Measurements from ENCODE around the gene PASK.
"Not testable (repeated sequence)": the region's sequence is repeated elsewhere in the genome, so short reads cannot be mapped to it uniquely, and the experiment has no call there.

PASK gene

GRCh38 chr2:241123816-241124536 lies 25.3 kb downstream of the PASK start:
- no peak for DNase-seq

DNA sequence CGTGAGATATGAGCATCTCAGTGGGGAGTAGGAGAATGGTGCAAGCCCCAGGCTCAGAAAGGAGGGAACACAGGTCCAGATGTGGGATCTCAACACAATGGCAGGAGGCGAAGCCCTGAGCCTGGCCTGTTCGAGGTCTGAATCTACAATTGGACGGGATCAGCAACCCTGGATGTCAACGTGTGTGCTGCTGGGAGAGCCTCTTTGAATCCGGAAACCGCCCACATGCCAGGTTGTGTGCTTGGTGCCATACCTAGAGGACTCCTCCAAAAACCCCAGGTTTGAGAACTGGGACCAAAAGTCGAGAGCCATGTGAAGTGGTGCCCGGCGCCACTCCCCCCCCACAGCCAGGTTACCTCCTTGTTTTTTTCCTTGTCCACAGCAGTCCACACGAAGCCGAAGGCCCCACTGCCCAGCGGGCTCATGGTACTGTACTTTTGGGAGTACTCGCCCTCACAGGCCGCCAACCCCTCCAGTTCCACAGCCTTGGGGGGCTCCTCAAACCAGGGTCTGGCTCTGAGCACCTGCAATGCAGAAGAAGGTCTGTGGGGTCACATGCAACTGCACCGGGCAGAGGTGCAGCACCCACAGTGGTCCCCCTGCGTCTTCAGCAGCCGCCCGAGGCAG lies 26.8 kb downstream of the PASK start:
- no peak for DNase-seq

- DNase-seq, result no peak
Observed at GRCh38 chr2:241121008-241121407, 28.3 kb downstream of the PASK start.

DNA sequence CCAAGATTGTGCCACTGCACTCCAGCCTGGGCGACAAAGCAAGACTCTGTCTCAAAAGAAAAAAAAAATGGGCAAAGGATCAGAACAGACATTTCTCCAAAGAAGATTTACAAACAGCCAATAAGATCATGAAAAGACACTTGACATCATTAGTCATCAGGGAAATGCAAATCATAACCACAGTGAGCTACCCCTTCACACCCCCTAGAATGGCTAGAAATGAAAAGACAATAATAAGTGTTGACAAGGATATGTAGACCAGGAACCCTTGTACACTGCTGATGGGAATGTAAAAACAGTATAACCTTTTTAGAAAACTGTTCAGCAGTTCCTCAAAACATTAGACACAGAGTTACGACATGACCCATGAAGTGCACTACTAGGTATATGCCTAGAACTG lies 28.8 kb downstream of the PASK start:
- no peak for DNase-seq

- no peak for DNase-seq
Observed at GRCh38 chr2:241118737-241119505, 30.4 kb downstream of the PASK start.

DNA sequence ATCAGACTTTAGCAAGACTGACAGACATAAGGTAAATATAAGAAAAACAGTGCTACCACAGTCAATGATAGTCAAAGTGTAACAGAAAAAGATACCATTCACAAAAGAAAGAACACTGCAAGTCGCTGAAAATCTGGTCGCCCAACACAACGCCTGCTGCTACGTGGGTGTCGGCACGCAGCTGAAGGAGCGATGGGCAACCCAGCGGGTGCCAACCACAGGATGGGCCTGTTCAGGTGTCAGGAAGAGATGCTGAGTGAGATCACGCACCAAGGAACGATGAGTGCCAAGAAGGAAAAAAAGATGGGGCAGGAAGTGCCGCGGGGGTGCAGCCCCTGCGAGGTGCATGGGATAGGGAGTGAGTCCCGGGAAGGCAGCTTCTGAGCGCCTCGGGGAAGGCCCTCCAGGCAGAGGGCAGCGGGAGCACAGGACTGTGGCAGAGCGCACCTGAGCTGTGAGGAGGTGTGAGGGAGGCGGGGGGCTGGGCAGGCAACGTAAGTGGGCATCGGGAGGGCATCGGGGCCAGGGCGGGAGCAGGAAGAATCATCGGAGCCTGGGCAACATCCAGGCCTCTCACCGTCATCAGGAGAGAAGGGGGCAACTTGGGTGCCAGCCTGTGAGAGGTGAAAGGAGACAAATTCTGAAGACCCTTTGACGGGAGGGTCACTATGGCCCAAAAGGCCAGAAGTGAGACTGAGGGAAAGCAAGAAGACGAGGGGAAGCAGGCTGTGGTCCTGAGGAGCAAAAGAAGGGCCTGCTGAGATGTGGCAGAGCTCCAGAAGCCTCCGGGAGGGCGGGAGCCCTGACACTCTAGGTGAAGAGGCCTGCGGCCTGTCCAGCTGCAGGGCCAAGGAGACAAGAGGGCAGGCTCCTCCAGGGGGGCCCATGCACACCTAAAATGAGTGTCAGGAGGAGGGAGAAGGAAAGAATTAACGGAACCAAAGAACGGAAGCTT lies 32.4 kb downstream of the PASK start:
- DNase-seq, result no peak

DNA sequence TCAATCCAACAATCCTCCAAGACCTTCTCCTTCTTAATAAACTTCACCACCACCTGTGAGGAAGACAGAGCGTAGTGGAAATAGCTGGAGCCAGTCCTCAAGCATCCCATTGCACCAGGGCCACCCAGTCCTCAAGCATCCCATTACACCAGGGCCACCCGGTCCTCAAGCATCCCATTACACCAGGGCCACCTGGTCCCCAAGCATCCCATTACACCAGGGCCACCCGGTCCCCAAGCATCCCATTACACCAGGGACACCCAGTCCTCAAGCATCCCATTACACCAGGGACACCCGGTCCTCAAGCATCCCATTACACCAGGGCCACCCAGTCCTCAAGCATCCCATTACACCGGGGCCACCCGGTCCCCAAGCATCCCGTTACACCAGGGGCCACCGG lies 33.9 kb downstream of the PASK start:
- DNase-seq, result no peak

GRCh38 chr2:241114836-241115235 lies 34.4 kb downstream of the PASK start:
- DNase-seq, result no peak

GRCh38 chr2:241112592-241112991 lies 36.7 kb downstream of the PASK start:
- DNase-seq, result no peak

GRCh38 chr2:241112046-241112445 lies 37.2 kb downstream of the PASK start:
- DNase-seq, result no peak

DNA sequence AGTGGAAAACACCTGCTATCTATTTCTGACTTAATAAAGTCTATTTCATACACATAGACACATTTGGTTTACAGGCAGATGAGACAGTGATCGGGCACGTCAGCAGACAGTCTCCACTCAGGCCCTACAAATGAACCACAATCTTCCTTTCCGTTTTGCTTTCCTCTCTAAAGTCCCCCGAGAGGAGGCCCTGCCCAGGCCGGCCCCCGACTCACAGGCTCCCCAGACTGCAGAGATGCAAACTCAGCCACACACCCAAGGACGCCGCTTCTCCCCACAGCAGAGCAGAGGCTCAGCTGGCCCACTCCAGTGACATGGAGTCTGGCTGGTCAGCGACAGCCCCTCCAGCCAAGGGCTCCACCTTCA lies 37.8 kb downstream of the PASK start:
- no peak for DNase-seq

- DNase-seq, result no peak
Observed at GRCh38 chr2:241110607-241111439, 38.4 kb downstream of the PASK start.

GRCh38 chr2:241110089-241110606 lies 39.1 kb downstream of the PASK start:
- no peak for DNase-seq

DNA sequence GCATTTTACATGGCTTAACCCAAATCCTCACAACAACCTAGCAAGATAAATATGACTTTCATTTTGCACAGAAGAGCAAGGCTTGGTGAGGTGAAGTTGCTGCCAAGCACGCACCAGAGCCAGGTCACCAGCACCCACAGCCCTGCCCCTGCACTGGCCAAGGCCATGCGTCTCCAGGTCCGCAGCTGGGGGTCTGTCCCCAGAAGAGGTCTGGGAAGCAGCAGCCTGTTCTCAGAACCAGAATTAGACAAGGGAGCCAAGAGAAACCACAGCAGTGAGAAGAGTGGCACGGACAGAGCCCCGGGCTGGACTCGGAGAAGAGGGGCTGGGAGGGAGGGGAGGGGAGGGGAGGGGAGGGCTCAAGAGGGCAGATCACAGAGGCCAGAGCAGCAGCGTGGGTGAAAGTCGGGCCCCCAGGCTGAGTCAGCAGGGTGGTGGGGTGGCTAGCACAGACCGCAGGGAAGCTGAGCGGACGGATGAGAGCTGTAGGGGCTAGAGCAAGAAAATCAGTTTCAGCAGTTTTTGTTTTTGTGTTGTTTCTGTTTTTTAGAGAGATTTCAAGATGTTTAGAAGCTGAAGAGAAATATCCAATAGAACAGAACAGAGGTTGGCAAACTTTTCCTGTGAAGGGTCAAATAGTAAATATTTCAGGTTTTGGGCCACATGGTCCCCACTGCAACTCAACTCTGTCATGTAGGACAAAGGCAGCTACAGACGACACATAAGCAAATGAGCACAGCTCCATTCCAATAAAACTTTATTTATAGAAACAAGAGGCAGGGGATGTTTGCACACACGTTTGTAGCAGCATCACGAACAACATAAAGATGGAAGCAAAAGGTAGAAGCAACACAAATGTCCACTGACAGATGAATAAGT lies 39.8 kb downstream of the PASK start:
- DNase-seq, result no peak

DNA sequence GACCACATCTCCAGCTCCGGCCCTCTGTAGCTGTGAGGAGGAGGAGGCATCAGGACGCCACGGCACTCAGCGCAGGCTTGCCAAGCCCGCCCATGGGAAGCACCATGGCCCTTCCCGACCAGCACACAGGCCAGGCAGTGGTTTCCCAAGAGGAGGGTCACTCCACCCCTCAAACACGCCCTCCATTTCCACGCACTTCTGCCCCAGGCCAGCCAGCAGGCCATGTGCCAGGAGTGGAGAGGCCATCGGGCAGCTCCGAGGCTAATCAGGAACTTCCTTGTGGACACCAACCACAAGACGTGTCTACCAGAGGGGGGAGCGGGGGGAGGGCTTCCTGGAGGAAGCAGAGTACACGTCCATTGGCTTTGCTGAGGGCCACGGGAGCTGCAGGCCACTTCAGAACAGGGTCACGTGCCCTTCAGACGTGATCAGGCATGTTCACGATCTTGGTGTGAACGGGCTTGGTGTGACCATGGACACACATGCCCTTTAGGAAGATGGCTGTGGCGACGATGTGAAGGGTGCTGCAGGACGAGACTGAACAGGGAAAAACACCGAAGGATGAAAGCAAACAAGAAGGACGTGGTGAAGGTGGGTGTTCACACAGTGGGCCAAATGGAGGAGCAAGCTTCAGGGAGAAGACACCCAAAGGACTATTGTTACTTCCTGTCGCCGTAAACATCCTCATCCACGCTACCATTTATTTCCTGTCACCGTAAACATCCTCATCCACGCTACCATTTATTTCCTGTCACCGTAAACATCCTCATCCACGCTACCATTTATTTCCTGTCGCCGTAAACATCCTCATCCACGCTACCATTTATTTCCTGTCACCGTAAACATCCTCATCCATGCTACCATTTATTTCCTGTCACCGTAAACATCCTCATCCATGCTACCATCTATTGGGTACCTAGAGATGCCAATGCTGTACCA lies 40.7 kb downstream of the PASK start:
- no peak for DNase-seq

DNA sequence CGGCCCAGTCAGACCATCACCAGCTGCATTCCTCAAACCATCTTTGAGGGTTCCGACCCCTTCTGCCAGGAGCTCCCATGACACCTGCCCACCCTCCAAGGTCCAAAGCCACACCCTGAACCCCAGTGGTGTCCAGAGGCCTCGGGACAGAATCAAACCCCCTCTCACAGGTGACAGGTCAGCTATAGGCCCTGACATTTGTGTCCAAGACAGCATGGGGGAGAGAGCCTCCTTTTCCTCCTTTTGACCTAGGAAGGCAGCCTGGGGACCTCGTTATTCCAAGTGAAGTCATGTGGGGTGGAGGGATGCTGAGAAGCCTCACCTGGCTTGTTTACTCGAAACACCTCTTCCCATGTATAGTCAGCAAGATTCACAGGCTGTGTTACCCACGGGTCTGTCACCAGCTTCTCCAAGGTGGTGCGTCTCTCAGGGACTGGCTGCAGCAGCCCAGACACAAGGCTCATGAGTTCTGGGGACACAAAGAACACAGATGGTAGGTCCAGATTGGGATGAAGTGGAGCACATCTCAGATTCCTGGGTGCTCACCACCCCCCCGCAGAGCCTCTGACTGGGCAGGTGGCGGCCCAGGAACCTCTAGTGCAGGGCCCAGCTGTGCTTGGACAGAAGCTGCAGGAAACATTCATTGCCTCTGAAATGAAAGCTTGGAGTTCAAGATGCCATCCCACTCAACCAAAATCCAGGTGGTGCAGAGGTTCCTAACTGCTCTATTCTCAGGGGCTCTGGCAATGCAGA lies 42.1 kb downstream of the PASK start:
- no peak for DNase-seq

DNA sequence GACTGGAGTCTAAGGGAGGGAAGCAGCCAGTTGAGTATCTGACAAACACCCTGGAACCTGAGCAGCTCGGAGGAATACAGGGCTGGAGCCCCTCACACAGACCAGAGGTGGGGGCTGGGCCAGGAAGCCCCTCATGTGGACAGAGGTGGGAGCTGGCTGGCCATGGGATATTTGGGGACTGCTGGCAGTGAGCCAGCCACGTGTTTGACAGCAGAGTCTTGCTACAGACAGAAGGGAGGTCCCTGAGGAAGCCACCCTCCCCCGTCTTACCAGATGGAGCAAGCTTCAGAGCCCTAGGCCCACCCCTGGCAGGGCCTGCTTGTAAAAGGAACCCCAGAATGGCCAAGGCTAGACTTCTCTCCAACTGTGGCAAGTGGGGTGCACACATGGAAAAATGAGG lies 43.6 kb downstream of the PASK start:
- no peak for DNase-seq

DNA sequence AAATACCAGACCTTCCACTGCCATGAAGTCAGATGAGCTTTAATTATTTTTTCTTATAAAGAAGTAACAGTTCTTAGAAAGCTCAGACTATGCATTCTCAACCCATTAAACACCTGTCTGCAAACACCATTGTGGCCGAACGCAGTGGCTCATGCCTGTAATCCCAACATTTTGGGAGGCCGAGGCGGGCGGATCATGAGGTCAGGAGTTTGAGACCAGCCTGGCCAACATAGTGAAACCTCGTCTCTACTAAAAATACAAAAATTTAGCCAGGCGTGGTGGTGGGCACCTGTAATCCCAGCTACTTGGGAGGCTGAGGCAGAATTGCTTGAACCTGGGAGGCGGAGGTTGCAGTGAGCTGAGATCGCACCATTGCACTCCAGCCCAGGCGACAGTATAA lies 44.7 kb downstream of the PASK start:
- not testable (repeated sequence) for DNase-seq

DNA sequence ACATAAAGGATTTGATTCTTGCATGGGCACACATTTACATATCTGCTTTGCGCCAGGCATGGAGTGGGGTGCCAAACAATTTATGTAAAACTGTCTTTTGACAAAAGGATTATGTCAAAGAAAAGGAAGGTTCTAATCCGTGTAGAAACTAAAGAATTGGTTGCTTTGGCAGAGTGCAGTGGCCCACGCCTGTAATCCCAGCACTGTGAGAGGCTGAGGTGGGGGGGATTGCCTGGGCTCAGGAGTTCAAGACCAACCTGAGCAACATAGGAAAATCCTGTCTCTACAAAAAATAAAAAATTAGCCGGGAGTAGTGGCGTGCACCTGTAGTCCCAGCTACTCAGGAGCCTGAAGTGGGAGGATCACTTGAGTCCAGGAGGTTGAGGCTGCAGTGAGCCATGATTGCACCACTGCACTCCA lies 46.1 kb downstream of the PASK start:
- no peak for DNase-seq

All from GOT3 (cell line).